Neuronal stem cell (in vitro differentiated cells): Measurements from ENCODE around the gene SLC17A9.

Source experiments
- DNase-seq: peaks from one replicate; pipeline ENCODE4 v3.0.0-alpha.2; 2013; ENCODE audit warnings: low spot score
- H2AFZ ChIP-seq: one replicate; pipeline ENCODE4 v1.6.1; 2013; ENCODE audit warnings: mild to moderate bottlenecking, low read length, inconsistent platforms
- H2AK5ac ChIP-seq: 2 replicates; pipeline ENCODE4 v1.6.1; 2013; ENCODE audit warnings: low read depth, mild to moderate bottlenecking, inconsistent platforms, low read length, moderate library complexity, mixed read lengths
- H2BK120ac ChIP-seq: 2 replicates; pipeline ENCODE4 v1.6.1; 2013; ENCODE audit warnings: low read depth, mild to moderate bottlenecking, inconsistent platforms, low read length, moderate library complexity, mixed read lengths
- H2BK12ac ChIP-seq: one replicate; pipeline ENCODE4 v1.6.1; 2013; ENCODE audit warnings: low read length, inconsistent platforms
- H2BK15ac ChIP-seq: 2 replicates; pipeline ENCODE4 v1.6.1; 2013; ENCODE audit warnings: mild to moderate bottlenecking, low read length, inconsistent platforms, mixed read lengths
- H2BK5ac ChIP-seq: one replicate; pipeline ENCODE4 v1.6.1; 2013; ENCODE audit warnings: inconsistent platforms, mild to moderate bottlenecking, low read length, moderate library complexity
- H3K14ac ChIP-seq: one replicate; pipeline ENCODE4 v1.6.1; 2013; ENCODE audit warnings: low read length, inconsistent platforms
- H3K18ac ChIP-seq: 2 replicates; pipeline ENCODE4 v1.6.1; 2013; ENCODE audit warnings: low read length, inconsistent platforms
- H3K23ac ChIP-seq: 2 replicates; pipeline ENCODE4 v1.6.1; 2013; ENCODE audit warnings: low read depth, mild to moderate bottlenecking, mixed read lengths, low read length, inconsistent platforms; ENCODE audit not compliant: poor library complexity
- H3K27ac ChIP-seq: replicated peaks from 3 replicates; pipeline ENCODE4 v1.5.1; 2013; ENCODE audit warnings: low read length, inconsistent platforms
- H3K27me3 ChIP-seq, 3 experiments: 2 replicates each; pipeline ENCODE4 v1.6.1; 2013; ENCODE audit warnings: low read length in 3 of 3, mild to moderate bottlenecking in 2 of 3, inconsistent platforms in 1 of 3, low read depth in 1 of 3, mixed read lengths in 1 of 3, moderate library complexity in 1 of 3; ENCODE audit not compliant: control insufficient read depth in 3 of 3, insufficient read depth in 3 of 3
- H3K36me3 ChIP-seq, 2 donors: replicated peaks in 1 of 2; 2 replicates each; pipeline ENCODE4 v1.6.1; 2013; ENCODE audit warnings: low read length in 2 of 2; ENCODE audit not compliant: control insufficient read depth in 2 of 2, insufficient read depth in 2 of 2
- H3K4ac ChIP-seq: 2 replicates; pipeline ENCODE4 v1.6.1; 2013; ENCODE audit warnings: inconsistent platforms, mild to moderate bottlenecking, low read length, moderate library complexity
- H3K4me1 ChIP-seq, 2 donors: 1 replicate in 1 of 2; 2 replicates in 1 of 2; pipeline ENCODE4 v1.6.1; 2013; ENCODE audit warnings: low read length in 2 of 2, low read depth in 1 of 2; ENCODE audit not compliant: control insufficient read depth in 2 of 2, insufficient read depth in 1 of 2
- H3K4me2 ChIP-seq: one replicate; pipeline ENCODE4 v1.6.1; 2013; ENCODE audit warnings: mild to moderate bottlenecking, low read length, inconsistent platforms; ENCODE audit not compliant: insufficient read depth, poor library complexity, severe bottlenecking
- H3K4me3 ChIP-seq, 2 donors: 2 replicates each; pipeline ENCODE4 v1.5.1; 2013; ENCODE audit warnings: low read length in 2 of 2, mild to moderate bottlenecking in 2 of 2, inconsistent platforms in 1 of 2, moderate library complexity in 1 of 2
- H3K79me1 ChIP-seq: one replicate; pipeline ENCODE4 v1.6.1; 2013; ENCODE audit warnings: low read depth, mild to moderate bottlenecking, inconsistent platforms, low read length, moderate library complexity
- H3K9ac ChIP-seq: one replicate; pipeline ENCODE4 v1.6.1; 2013; ENCODE audit warnings: mild to moderate bottlenecking, low read depth, low read length, inconsistent platforms; ENCODE audit not compliant: poor library complexity
- H3K9me3 ChIP-seq, 2 donors: replicated peaks in 1 of 2; 2 replicates each; pipeline versions ENCODE3 to v1.6.1; 2013; ENCODE audit warnings: low read length in 2 of 2, mild to moderate bottlenecking in 2 of 2, inconsistent platforms in 1 of 2, low read depth in 1 of 2, mixed read lengths in 1 of 2, moderate library complexity in 1 of 2; ENCODE audit not compliant: control insufficient read depth in 2 of 2, insufficient read depth in 1 of 2
- H4K8ac ChIP-seq: one replicate; pipeline ENCODE4 v1.6.1; 2013; ENCODE audit warnings: low read depth, mild to moderate bottlenecking, inconsistent platforms, low read length, moderate library complexity
- H4K91ac ChIP-seq: one replicate; pipeline ENCODE4 v1.6.1; 2013; ENCODE audit warnings: low read length, low read depth, mild to moderate bottlenecking, inconsistent platforms; ENCODE audit not compliant: poor library complexity
- WGBS, 2 donors: extraction: QIAGEN DNeasy Blood & Tissue Kit; methylation state at CpG; one replicate each; pipeline ENCODE4 v1.1.7; 2013; ENCODE audit warnings: missing lambda C conversion rate in 2 of 2, mixed read lengths in 1 of 2; ENCODE audit not compliant: insufficient read length in 2 of 2, insufficient replicate concordance in 1 of 2; ENCODE audit errors: extremely low coverage in 2 of 2; 5-methylcytosine and 5-hydroxymethylcytosine counted together

The SLC17A9 gene

DNA sequence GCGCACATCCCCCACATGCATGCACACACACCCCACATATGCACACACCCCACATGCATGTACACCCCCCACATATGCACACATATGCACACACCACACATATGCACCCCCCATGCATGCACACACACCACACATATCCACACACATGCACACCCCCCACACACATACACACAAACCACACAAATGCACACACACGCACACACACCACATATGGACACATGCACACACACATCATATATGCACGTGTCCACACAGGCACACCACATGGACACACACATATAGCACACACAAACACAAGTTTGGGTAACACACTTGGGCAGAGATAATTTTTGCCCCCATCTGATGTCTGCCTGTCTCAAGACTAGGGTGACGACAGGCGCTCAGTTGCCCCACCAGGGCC is 45.9 kb downstream of the SLC17A9 start:
- WGBS, 2 donors, result no CpG with 5 or more reads among the region's 5 CpGs

DNA sequence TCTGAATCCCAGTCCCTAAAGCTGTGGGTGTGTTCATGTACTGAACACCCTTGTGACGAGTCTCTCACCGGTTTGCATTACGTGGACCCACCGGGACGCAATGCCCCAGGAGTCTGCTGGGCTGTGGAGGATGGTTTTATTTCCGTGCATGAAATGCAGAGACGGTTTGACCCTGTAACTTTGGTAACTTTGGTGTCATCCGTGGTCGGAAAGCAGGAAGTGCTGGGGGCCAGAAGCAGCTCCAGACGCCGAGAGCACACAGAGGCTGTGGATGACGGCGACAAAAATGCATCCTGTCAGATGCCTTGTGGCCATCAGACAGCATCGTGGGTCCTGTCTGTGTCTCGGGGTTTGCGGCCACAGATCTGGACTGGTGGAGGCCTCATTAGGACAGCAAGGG is 47.1 kb downstream of the SLC17A9 start:
- H3K9ac ChIP-seq, result no peak overlapping the region
- no peak overlapping the region for H3K4me2 ChIP-seq
- H3K23ac ChIP-seq, result peak overlapping the region; percentile 58

More for the DNA sequence above, 45.9 kb downstream of the SLC17A9 start:
- Histone ChIP-seq H3K9me3 (peaks cover 2 to 4% of the 10 kb centered on the region in 2 donors), H4K91ac (no peak overlapping the region), H4K8ac (no peak overlapping the region), H3K4me1 (peaks cover 4 to 11% of the 10 kb centered on the region in 2 donors), H2AFZ (no peak overlapping the region), H3K4ac (peak overlapping the region; percentile 10), H2BK12ac (no peak overlapping the region), H3K23ac (peak overlapping the region; percentile 35), H3K4me3 (peak overlapping the region in 1 of 2 donors; percentile 66), H3K27me3 (peaks cover 3 to 93% (median 32%) of the 10 kb centered on the region in 3 experiments), H3K9ac (peak overlapping the region; percentile 45), H3K27ac (no peak overlapping the region), H2BK5ac (no peak overlapping the region), H3K79me1 (no peaks in the 10 kb centered on the region), H3K14ac (peak overlapping the region; percentile 22), H3K4me2 (no peak overlapping the region), H3K18ac (no peak overlapping the region), H2BK15ac (no peak overlapping the region), H2AK5ac (no peak overlapping the region), H3K36me3 (no peaks in the 10 kb centered on the region), H2BK120ac (no peak overlapping the region)
- no peak for DNase-seq

DNA sequence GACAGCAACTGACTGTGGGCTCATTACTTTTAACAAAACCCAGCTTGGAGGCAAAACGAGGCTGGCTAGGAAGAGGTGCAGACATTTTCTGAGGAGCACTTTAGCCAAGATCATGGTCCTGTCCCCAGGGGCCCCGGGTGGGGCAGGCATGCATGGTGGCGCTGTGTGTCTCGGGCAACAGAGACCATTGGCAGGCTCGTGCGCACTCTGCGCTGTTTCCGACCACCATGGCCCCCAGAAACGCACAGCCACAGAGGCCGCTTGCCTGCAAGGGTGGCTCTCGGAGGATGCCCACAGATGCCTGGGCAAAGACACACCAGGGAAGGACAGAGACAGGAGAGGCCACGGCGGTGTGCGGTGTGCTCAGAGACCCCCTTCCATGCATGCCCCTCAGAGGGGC is 47.5 kb downstream of the SLC17A9 start:
- WGBS, 2 donors, result no CpG with 5 or more reads among the region's 14 CpGs
- Histone ChIP-seq H2BK5ac (no peak overlapping the region), H2AK5ac (peak overlapping the region; percentile 70), H2BK12ac (no peak overlapping the region), H3K36me3 (no peaks in the 10 kb centered on the region), H3K18ac (no peak overlapping the region), H3K27ac (no peak overlapping the region), H2BK15ac (no peak overlapping the region), H3K14ac (no peak overlapping the region), H3K4me3 (no peak overlapping the region), H3K9ac (no peak overlapping the region), H4K8ac (no peak overlapping the region), H3K4me1 (peaks cover 7% of the 10 kb centered on the region in 2 donors), H3K79me1 (no peaks in the 10 kb centered on the region), H2BK120ac (no peak overlapping the region), H3K4me2 (no peak overlapping the region), H3K27me3 (peaks cover 12 to 96% (median 46%) of the 10 kb centered on the region in 3 experiments), H2AFZ (no peak overlapping the region), H3K9me3 (peaks cover 2 to 4% of the 10 kb centered on the region in 2 donors), H3K4ac (peak overlapping the region; percentile 53), H3K23ac (no peak overlapping the region), H4K91ac (no peak overlapping the region)
- no peak for DNase-seq

More for the DNA sequence above, 47.1 kb downstream of the SLC17A9 start:
- Histone ChIP-seq H3K79me1 (no peaks in the 10 kb centered on the region), H3K4me3 (no peak overlapping the region), H2AK5ac (peak overlapping the region; percentile 15), H4K8ac (no peak overlapping the region), H2BK120ac (no peak overlapping the region), H4K91ac (no peak overlapping the region), H3K36me3 (no peaks in the 10 kb centered on the region), H3K4me1 (peaks cover 7 to 11% of the 10 kb centered on the region in 2 donors), H3K27me3 (peaks cover 7 to 96% (median 42%) of the 10 kb centered on the region in 3 experiments), H3K14ac (no peak overlapping the region), H2BK5ac (no peak overlapping the region), H2BK12ac (peak overlapping the region; percentile 11), H3K4ac (no peak overlapping the region), H3K27ac (no peak overlapping the region), H3K9me3 (peaks cover 2 to 4% of the 10 kb centered on the region in 2 donors), H3K18ac (no peak overlapping the region), H2BK15ac (no peak overlapping the region), H2AFZ (no peak overlapping the region)
- no CpG with 5 or more reads among the region's 16 CpGs for WGBS, 2 donors
- no peak for DNase-seq

DNA sequence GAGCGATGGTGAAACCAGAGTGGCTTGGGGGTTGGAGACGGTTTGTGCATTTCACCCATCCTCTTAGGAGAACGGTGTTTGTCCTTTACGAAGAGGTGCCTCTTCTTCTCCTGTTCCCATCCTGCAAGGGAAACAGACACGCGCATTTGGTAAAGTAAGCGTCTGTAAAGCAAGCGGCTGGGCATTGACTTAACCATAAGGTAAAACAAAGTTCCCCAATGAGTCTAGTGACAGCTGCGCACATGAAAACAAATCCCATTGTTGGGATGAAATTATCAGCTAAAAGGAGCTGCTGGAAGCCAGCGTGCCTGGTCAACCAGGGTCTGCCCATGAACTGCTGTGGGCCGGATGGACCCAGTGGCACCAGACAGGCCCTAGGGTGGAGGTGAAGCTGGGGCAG is 48.4 kb downstream of the SLC17A9 start:
- no peak for DNase-seq

More for the DNA sequence above, 48.4 kb downstream of the SLC17A9 start:
- Histone ChIP-seq H3K4me3 (no peak overlapping the region), H2BK5ac (no peak overlapping the region), H2BK12ac (no peak overlapping the region), H2AK5ac (no peak overlapping the region), H3K23ac (no peak overlapping the region), H3K9me3 (peaks cover 2 to 4% of the 10 kb centered on the region in 2 donors), H4K8ac (no peak overlapping the region), H3K27ac (no peak overlapping the region), H3K79me1 (peaks cover 1% of the 10 kb centered on the region), H3K4me2 (no peak overlapping the region), H3K14ac (no peak overlapping the region), H2BK120ac (no peak overlapping the region), H3K27me3 (peaks cover 20 to 96% (median 55%) of the 10 kb centered on the region in 3 experiments), H2AFZ (no peak overlapping the region), H3K9ac (no peak overlapping the region), H2BK15ac (no peak overlapping the region), H4K91ac (no peak overlapping the region), H3K4ac (no peak overlapping the region), H3K4me1 (peaks cover 0 to 7% of the 10 kb centered on the region in 2 donors), H3K18ac (no peak overlapping the region), H3K36me3 (no peaks in the 10 kb centered on the region)
- WGBS, 2 donors, result no CpG with 5 or more reads among the region's 11 CpGs
